ENCODE data around the gene AUP1. TPM values are rescaled to one million over a fixed set of nuclear protein-coding genes. Genes with fewer than 3 reads are reported as not detected.

AUP1 gene
- total and polyA plus RNA-seq, 2 experiments from 2014 or later, result 98.7 to 105 TPM

- peak overlapping the region; percentile 17; the same call in 1 of the 3 replicates for H3K4me3 Mint-ChIP-seq
- peaks cover 5% of the 10 kb centered on the region; the same call in 1 of the 2 replicates for H3F3A ChIP-seq (replicated peaks; ENCODE audit: low read depth)
- no peaks in the 10 kb centered on the region for H3K79me2 ChIP-seq (replicated peaks; ENCODE audit: insufficient read depth)
- no peaks in the 10 kb centered on the region for H3K36me3 ChIP-seq (ENCODE audit: insufficient read depth)
- ATAC-seq, result peak; percentile 59
- H4K20me1 ChIP-seq (replicated peaks; ENCODE audit: insufficient read depth), result no peaks in the 10 kb centered on the region; the same call in 1 of the 2 replicates
- H3K27me3 Mint-ChIP-seq (ENCODE audit: insufficient read depth, low read depth, poor library complexity), result peaks cover 83% of the 10 kb centered on the region
- H3K4me2 ChIP-seq, result peak overlapping the region; percentile 80
- peaks cover 8% of the 10 kb centered on the region for H3K36me3 Mint-ChIP-seq (ENCODE audit: low read depth)
- peaks cover 15% of the 10 kb centered on the region; the same call in 1 of the 2 replicates for H3K4me1 ChIP-seq (ENCODE audit: insufficient read depth)
- peaks cover 100% of the 10 kb centered on the region for H3K27me3 ChIP-seq (ENCODE audit: insufficient read depth)
- H3K4me3 ChIP-seq, result peak overlapping the region; percentile 57
- DNase-seq (ENCODE audit: low spot score), result peak; percentile 95
- H3K27ac Mint-ChIP-seq, result no peak overlapping the region
- no peak overlapping the region for H3K27ac ChIP-seq (ENCODE audit: low read depth)
- H3K9me3 Mint-ChIP-seq, result peaks cover 24% of the 10 kb centered on the region
- H2AFZ ChIP-seq, result peak overlapping the region; percentile 94
- TF ChIP-seq, protein P1, sequence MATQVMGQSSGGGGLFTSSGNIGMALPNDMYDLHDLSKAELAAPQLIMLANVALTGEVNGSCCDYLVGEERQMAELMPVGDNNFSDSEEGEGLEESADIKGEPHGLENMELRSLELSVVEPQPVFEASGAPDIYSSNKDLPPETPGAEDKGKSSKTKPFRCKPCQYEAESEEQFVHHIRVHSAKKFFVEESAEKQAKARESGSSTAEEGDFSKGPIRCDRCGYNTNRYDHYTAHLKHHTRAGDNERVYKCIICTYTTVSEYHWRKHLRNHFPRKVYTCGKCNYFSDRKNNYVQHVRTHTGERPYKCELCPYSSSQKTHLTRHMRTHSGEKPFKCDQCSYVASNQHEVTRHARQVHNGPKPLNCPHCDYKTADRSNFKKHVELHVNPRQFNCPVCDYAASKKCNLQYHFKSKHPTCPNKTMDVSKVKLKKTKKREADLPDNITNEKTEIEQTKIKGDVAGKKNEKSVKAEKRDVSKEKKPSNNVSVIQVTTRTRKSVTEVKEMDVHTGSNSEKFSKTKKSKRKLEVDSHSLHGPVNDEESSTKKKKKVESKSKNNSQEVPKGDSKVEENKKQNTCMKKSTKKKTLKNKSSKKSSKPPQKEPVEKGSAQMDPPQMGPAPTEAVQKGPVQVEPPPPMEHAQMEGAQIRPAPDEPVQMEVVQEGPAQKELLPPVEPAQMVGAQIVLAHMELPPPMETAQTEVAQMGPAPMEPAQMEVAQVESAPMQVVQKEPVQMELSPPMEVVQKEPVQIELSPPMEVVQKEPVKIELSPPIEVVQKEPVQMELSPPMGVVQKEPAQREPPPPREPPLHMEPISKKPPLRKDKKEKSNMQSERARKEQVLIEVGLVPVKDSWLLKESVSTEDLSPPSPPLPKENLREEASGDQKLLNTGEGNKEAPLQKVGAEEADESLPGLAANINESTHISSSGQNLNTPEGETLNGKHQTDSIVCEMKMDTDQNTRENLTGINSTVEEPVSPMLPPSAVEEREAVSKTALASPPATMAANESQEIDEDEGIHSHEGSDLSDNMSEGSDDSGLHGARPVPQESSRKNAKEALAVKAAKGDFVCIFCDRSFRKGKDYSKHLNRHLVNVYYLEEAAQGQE (IDR thresholded peaks at IDR 0.05; ENCODE audit: unreplicated experiment), result no peak
- TF ChIP-seq EZH2phosphoT487 (IDR thresholded peaks at IDR 0.05; ENCODE audit: unreplicated experiment) (peak; percentile 71), CREB1 (CRISPR knock-in tag; IDR thresholded peaks at IDR 0.05; ENCODE audit: low read depth) (peak; percentile 16; the same call in 1 of the 2 replicates)
- TF ChIP-seq, protein P2, sequence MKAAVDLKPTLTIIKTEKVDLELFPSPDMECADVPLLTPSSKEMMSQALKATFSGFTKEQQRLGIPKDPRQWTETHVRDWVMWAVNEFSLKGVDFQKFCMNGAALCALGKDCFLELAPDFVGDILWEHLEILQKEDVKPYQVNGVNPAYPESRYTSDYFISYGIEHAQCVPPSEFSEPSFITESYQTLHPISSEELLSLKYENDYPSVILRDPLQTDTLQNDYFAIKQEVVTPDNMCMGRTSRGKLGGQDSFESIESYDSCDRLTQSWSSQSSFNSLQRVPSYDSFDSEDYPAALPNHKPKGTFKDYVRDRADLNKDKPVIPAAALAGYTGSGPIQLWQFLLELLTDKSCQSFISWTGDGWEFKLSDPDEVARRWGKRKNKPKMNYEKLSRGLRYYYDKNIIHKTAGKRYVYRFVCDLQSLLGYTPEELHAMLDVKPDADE (IDR thresholded peaks at IDR 0.05), result no peak
- TF ChIP-seq, protein P3, sequence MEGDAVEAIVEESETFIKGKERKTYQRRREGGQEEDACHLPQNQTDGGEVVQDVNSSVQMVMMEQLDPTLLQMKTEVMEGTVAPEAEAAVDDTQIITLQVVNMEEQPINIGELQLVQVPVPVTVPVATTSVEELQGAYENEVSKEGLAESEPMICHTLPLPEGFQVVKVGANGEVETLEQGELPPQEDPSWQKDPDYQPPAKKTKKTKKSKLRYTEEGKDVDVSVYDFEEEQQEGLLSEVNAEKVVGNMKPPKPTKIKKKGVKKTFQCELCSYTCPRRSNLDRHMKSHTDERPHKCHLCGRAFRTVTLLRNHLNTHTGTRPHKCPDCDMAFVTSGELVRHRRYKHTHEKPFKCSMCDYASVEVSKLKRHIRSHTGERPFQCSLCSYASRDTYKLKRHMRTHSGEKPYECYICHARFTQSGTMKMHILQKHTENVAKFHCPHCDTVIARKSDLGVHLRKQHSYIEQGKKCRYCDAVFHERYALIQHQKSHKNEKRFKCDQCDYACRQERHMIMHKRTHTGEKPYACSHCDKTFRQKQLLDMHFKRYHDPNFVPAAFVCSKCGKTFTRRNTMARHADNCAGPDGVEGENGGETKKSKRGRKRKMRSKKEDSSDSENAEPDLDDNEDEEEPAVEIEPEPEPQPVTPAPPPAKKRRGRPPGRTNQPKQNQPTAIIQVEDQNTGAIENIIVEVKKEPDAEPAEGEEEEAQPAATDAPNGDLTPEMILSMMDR (conservative IDR thresholded peaks at IDR 0.05; ENCODE audit: low read depth in 2 of 2), result 0 out of 4 replicates have a peak, but pooled peaks of 1 of the 2 experiments have one; percentile 1
- H3K4me1 Mint-ChIP-seq, result peaks cover 11% of the 10 kb centered on the region
- peaks cover 7% of the 10 kb centered on the region for H3K9me2 ChIP-seq (ENCODE audit: insufficient read depth)
Measured at GRCh38 chr2:74515981-74516633, 13.4 kb downstream of the AUP1 start.
